Measurements from ENCODE around the gene CNOT6. TPM values are rescaled to one million over a fixed set of nuclear protein-coding genes. Genes with fewer than 3 reads are reported as not detected.

The CNOT6 gene
- total RNA-seq, 1 experiment from 2014 or later, result 60.9 TPM

- POLR2A ChIA-PET (ENCODE audit: low non-redundant PET), result no interaction called here
- peak overlapping the region; percentile 50 for H3K27ac ChIP-seq (ENCODE audit: low read depth, low read length, poor library complexity, severe bottlenecking)
- peaks cover 12% of the 10 kb centered on the region for H3K4me1 ChIP-seq (ENCODE audit: insufficient read depth, low read length, poor library complexity, severe bottlenecking)
- H3K27me3 ChIP-seq (replicated peaks; ENCODE audit: insufficient read depth, low read depth, low read length, poor library complexity), result no peaks in the 10 kb centered on the region
- peak; percentile 60 for DNase-seq (ENCODE audit: low spot score)
- no peaks in the 10 kb centered on the region for H3K36me3 ChIP-seq (ENCODE audit: insufficient read depth, low read length, poor library complexity, severe bottlenecking)
- H3K4me3 ChIP-seq (ENCODE audit: low read depth, low read length, poor library complexity, severe bottlenecking), result no peak overlapping the region
- TF ChIP-seq EZH2 (IDR thresholded peaks at IDR 0.05; ENCODE audit: borderline replicate concordance, low read depth, low read length, poor library complexity, severe bottlenecking) (no peak), CTCF (conservative IDR thresholded peaks at IDR 0.05; ENCODE audit: low read depth, low read length) (no peak)
- intact Hi-C loops (cut with micrococcal nuclease; ENCODE audit: unreplicated experiment), result no loop called here
- H3K9me3 ChIP-seq (ENCODE audit: low read depth, low read length, poor library complexity, severe bottlenecking), result no peaks in the 10 kb centered on the region
- CTCF ChIA-PET, result interaction anchor here (0.6 kb wide), 1 partner anchor 17 kb away, joined by 5 read pairs; no protein-coding TSS in a partner anchor
- no TSS peak for BruUV-seq (replicated peaks)
Observed at GRCh38 chr5:180623411-180623834, 129.2 kb downstream of the CNOT6 start.

GRCh38 chr5:180623844-180624243 is 129.7 kb downstream of the CNOT6 start:
- peak overlapping the region; percentile 50 for H3K27ac ChIP-seq (ENCODE audit: low read depth, low read length, poor library complexity, severe bottlenecking)
- no peaks in the 10 kb centered on the region for H3K36me3 ChIP-seq (ENCODE audit: insufficient read depth, low read length, poor library complexity, severe bottlenecking)
- no peaks in the 10 kb centered on the region for H3K9me3 ChIP-seq (ENCODE audit: low read depth, low read length, poor library complexity, severe bottlenecking)
- H3K4me1 ChIP-seq (ENCODE audit: insufficient read depth, low read length, poor library complexity, severe bottlenecking), result peaks cover 12% of the 10 kb centered on the region
- intact Hi-C loops (cut with micrococcal nuclease; ENCODE audit: unreplicated experiment), result no loop called here
- H3K4me3 ChIP-seq (ENCODE audit: low read depth, low read length, poor library complexity, severe bottlenecking), result no peak overlapping the region
- ChIA-PET CTCF (no interaction called here), POLR2A (ENCODE audit: low non-redundant PET) (no interaction called here)
- no TSS peak for BruUV-seq (replicated peaks)
- TF ChIP-seq EZH2 (IDR thresholded peaks at IDR 0.05; ENCODE audit: borderline replicate concordance, low read depth, low read length, poor library complexity, severe bottlenecking) (no peak), CTCF (conservative IDR thresholded peaks at IDR 0.05; ENCODE audit: low read depth, low read length) (no peak)
- no peaks in the 10 kb centered on the region for H3K27me3 ChIP-seq (replicated peaks; ENCODE audit: insufficient read depth, low read depth, low read length, poor library complexity)
- no peak for DNase-seq (ENCODE audit: low spot score)

- Histone ChIP-seq H3K9me3 (ENCODE audit: low read depth, low read length, poor library complexity, severe bottlenecking) (no peaks in the 10 kb centered on the region), H3K4me1 (ENCODE audit: insufficient read depth, low read length, poor library complexity, severe bottlenecking) (peaks cover 12% of the 10 kb centered on the region), H3K27me3 (replicated peaks; ENCODE audit: insufficient read depth, low read depth, low read length, poor library complexity) (no peaks in the 10 kb centered on the region), H3K4me3 (ENCODE audit: low read depth, low read length, poor library complexity, severe bottlenecking) (no peak overlapping the region), H3K27ac (ENCODE audit: low read depth, low read length, poor library complexity, severe bottlenecking) (no peak overlapping the region), H3K36me3 (ENCODE audit: insufficient read depth, low read length, poor library complexity, severe bottlenecking) (no peaks in the 10 kb centered on the region)
- BruUV-seq (replicated peaks), result no TSS peak
- TF ChIP-seq CTCF (conservative IDR thresholded peaks at IDR 0.05; ENCODE audit: low read depth, low read length) (no peak), EZH2 (IDR thresholded peaks at IDR 0.05; ENCODE audit: borderline replicate concordance, low read depth, low read length, poor library complexity, severe bottlenecking) (no peak)
- no peak for DNase-seq (ENCODE audit: low spot score)
- POLR2A ChIA-PET (ENCODE audit: low non-redundant PET), result no interaction called here
- CTCF ChIA-PET, result no interaction called here
- intact Hi-C loops (cut with micrococcal nuclease; ENCODE audit: unreplicated experiment), result no loop called here
Observed at GRCh38 chr5:180624587-180624986, 130.4 kb downstream of the CNOT6 start.
